ENCODE results near the gene CA5A.
"Not testable (repeated sequence)": the region's sequence is repeated elsewhere in the genome, so short reads cannot be mapped to it uniquely, and the experiment has no call there.

CA5A gene

DNA sequence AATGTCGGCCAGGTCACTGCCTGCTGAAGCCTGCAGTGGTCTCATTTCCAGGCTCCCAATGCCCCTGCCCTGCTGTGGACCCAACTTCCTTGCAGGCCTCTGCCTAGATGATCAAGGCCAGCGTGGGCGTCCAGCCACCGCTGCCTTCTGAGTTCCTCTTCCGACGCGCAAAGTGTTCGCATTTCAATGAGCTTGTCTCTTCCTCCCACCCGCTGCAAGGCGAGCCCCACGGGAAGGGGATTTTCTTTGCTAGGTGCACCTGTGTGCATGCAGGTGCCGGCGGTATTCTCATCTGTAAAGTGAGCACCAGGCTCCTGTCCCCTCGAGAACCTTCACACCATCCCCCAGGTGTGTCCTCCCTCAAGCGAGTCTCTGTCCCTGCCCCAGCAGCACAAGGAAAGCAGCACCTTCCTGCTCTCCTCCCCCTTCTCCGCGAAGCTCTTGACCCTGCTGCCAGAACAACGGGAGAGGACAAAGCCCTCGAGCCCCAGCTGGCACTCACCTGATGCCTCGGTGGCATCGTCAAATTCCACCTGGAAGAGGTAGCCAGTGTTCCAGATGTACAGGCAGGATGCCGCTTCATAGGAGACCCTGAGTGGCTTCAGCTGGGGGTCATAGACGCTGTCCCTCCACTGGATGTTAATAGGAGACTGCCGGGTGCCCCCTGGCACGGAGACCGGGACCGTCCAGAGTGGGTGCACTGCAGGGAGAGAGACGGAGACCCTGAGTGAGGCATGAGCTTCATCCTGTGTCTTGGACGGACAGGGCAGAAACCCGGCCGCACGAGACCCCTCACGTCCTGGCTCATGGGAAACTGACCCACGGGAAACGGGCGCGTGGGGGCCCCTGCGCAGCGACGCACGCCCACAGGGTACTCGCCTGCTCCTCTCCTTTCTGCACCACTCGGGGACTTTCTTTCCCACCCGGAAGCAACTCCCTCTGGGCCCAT is 9.8 kb downstream of the CA5A start:
- DNase-seq: peak in 2 of 56 donors; percentile 20 to 41

DNA sequence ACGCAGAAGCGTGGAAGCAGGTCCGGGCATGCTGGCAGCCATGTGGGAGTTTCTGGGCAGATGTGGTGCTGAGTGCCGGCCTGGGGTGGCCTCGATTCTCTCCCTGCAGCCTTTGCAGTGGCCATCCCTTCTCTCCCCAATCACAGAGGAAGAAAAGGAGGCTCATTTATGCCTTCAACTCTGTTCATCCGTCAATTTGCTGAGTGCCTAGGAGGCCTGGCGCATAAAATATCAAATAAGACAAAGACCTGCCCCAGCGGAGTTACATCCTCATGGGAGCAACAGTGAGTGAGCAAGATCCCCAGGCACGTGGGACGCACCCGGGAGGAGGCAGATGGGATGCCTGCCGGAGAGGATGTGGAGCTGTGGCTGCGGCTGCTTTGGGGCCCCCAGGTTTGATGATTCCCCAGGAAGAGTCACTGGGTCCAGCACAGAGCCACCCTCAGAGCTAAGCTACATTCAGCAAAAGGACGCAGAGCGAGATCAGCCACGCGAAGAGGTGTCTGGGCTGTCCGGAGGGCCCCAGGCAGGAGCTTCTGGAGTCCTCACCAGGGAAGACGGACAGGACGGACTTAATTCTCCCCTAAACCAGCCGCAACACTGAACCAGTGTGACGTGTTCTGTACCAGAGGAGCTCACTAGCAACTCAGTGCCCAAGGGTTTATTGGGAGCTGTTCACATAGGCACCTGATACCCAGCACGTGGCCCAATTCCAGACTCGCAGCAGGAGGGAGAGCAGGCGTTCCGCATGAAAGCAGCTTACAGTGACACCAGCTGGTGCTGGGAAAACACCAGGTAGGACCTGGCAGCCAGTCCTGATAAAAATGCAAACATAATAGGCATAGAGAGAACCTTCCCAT is 11.3 kb downstream of the CA5A start:
- DNase-seq: peak in 1 of 56 donors; percentile 45

DNA sequence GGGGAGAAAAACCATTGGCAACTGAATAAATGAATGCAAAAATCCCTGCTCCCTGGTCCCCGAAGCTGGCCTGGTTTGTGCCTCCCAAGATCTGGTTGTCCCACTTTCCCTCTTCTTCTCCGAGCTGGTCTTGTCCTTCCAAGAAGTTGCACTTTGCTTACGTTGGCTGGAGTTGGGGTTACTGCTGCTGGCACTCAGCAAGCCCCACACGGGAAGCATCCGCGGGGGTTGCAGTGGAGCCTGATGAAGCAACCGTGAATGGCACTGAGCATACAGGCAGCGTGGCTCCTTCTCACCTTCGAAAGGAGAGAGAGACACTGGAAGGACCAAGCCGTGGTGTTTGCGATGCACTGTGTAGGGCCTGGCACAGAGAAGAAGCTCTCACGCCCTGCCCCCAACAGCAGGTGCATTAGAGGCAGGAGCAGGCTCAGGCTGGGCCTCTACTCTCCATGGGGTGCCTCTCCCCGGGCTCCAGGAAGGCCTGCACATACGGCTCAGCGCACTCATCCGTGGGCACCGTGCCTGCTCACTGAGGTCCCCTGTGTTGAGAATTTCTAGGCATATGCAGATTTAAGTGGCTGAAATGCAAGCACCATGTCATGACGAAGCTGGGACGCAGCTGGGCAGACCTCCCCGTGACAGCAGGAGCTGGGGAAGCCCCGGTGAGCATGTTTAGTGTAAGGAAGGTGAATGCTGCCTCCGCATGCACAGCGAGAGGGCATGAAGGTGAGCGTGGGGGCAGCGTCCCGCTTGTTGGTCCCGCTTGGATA is 12.1 kb downstream of the CA5A start:
- DNase-seq: peak in 1 of 56 donors; percentile 17

DNA sequence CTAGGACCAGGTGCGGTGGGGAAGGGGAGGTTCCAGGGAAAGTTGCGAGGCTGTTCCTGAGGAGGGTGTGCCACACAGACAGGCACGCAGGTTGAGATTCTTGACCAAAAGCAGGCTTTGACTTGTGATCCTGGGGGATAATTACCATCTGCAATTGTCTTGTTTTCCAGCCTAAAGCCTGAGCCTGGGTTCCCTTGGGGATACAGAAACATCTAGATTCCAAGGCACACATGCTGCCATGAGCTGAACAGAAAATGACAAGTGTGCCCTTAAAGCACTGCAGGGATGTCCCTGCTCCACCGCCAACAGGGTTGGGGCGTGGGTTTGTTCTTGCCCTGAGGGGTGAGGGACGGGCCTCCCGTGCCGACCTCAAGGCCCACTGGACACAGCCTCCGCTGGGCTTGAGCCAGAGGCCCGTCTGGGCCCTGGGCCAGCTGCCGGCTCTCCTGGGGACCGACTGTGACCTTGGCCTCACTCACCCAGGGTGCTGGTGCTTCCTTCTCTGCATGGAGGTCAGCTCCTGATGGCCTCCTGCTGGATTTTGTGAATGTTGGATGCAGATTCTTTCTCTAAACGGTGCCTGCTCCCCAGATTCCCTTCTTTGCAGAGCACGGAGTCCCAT is 14.0 kb downstream of the CA5A start:
- DNase-seq: no peak

DNA sequence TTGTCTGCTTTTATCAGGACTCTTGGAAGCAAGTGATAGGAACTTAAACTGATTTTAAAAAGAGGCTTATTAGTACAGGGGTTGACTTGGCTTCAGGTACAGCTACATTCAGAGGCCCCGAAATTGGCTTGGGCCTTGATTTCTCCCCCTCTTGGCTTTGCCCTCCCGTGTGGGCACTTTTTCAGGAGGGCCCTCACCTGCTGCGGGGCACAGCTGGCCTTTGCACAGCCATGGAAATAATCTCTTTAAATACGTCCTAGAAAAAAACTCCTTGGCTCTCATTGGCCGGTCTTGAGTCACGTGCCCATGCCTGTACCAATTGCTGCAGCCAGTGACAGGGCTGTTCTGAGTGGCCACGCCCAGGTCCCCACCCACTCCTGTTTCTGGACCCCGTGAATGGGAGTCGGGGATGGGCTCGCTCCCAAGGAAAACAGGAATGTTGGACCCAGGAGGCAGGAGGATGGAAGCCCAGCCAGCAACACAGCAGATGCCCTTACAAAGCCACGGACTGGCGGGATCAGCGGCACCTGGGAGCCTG is 15.0 kb downstream of the CA5A start:
- DNase-seq: peak in 2 of 56 donors; percentile 18 to 22

DNA sequence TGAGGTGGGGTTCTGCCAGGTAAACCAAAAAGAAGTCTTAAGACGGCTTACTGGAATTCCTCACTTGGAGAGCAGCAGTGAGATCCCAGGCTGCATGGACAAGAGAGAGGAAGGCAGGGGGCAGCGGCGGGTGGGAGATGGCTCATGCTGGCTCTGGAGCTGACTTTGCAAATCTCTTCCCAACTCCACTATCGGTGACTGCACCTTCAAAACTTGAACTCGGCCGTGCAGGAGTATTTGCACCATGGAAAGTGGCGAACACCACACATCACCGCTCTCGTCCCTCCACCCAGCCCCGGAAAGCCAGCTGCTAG is 16.7 kb downstream of the CA5A start:
- DNase-seq: no peak

DNA sequence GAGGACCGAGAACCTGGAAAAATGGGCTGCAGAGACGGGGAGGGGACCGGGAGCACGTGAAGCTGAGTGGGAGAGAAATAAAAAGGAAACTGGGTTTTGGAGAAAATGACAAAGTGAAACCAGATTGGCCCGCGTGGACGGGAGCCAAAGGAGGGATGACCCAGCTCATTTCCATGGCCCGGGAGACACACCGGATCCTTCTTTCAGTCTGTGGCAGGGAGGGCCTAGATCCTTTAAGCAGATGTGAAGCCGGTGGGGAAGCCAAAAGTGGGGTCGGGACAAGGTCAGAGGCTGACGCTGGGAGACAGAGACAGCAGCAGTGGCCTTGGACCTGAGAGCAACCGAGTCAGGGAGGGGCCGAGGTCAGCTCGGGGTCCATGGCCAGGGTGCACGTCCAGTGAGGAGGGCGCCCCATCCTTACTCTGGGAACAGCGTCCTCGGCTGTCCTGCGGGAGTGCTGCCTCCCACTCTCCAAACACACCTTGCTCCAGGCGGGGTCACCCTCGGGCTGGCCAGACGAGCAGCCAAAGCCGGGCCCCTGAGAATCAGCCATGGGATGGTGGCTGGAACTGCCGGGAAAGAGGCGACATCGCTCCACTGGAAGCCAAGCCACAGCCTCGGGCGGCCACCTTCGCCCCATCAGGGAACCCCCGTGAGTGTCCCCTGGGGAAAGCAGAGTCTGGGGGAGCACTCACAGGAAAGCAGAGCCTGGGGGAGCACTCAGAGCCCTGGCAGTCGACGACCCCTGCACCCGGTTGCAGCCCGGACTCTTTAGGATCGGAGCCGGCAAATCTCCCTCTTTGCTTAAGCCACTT is 17.3 kb downstream of the CA5A start:
- peak in 3 of 56 donors; percentile 4 to 42 (median 27) for DNase-seq

DNA sequence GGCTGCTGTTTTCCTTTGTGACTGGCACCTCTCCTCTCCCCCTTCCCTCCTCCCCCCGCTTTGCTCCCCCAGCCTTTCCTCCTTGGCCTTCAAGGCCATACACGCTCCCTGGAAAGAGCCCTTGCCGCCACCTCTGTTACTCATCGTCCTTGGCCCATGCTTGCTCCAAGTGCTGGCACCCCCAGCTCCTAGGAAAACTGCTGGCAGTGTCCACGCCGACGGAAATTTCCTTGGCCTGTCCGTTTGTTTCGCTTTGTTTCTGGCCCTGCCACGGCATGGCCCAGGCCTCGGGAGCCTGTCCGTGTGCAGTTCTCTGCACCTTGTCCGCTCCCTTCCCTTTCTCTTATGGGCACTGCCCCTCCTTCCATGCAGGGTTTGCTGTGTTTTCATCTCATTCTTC is 18.0 kb downstream of the CA5A start:
- DNase-seq: peak in 27 of 56 donors; percentile 10 to 77 (median 30)

DNA sequence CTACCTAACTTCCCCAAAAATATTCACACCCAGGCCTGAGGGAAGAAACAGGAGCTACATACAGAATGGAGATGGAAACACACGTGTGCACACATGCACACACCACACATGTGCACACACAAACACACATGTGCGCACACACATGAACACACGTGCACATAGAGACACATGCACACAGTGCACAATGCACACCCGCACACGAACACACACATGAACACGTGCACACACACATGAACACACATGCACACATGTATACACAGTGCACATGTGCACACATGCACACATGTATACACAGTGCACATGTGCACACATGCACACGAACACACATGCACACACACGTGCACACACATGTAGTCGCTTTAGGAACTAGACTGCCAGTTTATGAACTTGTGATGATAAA is 18.8 kb downstream of the CA5A start:
- no peak for DNase-seq

DNA sequence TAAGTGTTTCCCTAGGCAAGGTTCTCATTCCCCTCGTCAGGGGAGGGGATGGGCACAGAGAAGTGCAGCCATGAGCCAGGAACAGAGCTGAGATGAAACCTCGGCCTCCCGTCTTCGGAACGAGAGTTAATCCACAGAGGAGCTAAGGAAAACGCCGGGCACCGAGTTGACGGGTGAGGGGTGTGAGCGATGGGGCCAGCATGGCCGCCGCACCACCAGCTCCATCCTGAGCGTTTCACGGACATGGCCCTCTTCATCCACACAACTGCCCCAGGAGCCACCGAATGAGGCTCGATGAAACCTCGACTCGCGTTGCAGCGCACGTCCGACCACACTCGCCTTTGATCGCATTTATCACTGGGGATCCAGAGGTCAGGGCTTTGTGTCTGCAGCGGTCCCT is 21.5 kb downstream of the CA5A start:
- no peak for DNase-seq

DNA sequence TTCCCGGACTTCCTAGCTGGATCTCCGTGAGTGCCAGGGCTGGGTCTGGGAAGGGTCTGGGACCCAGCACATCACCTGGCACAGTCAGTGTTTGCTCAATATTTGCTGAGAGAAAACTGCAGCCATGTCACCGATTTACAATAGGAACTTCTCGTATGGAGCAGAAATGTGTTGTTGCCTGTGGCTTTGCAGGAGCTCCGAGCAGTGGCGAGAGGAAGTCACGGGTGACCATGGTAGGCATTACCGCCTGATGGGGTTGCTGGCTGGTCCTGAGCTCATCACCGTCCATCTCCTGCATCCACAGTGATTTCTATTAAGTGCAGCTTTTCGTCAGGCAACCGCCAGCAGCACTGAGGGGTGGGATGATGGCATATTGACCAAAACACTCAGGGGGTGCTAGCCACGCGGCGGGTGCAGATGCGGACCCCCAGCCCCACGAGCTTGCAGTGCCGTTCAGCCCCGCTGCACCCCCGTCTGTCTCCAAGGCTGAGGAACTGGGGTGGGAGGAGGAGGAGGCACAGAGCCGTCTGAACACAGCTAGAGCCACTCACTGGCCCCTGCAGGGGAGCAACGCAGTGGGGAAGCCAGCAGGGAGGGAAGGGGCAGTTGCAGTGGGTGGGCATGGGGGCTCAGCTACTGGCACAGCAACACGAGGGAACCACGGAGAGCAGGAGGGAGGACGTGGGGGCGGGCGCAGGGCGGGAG is 22.2 kb downstream of the CA5A start:
- peak in 1 of 56 donors; percentile 9 for DNase-seq

DNA sequence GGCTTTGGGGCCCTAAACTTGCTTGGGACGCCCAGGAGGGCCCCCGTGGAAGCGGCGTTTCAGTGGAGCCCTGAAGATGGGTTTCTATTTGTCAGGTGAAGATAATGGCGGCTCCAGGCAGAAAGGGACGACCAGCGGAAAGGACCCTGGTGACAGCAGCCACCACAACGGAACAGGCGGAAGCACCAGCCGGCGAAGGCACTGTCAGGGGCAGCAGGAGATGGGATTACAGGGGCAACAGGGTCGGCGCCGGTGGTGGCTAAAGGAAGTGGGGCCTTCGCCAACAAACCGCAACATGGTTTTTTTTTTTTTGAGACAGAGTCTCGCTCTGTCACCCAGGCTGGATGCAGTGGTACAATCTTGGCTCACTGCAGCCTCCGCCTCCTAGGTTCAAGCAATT is 23.6 kb downstream of the CA5A start:
- DNase-seq: not testable (repeated sequence)

DNA sequence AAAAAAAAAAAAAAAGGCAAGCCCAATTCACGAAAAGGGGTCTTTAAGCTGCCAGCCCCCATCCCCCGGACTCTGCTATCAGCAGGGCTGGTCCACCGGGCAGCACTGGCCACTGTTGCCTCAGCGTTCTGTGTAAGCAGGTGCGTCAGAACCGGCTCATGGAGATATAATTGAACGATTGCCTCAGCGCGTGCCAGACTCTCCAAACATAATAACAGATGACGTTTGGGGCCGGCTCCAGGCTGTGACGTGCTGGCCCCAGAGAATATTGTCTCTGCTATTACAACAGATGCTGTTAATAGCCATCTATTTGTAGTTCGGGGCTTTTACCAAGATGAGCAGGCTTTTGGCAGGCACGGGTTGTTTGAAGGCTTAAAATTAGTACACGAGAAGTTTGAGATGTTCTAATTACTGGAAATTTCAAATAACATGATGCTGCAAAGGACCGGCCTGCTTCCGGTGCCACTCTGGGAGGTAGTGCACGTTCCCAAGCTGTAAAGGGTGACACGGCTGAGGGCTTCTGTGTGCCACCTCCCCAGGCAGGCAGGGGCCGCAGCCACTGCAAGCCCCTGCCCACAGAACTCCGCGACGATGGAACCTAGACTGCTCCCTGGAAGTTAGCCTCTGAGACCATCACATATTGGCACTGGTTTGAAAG is 25.1 kb downstream of the CA5A start:
- DNase-seq: peak in 15 of 56 donors; percentile 7 to 70 (median 31)

DNA sequence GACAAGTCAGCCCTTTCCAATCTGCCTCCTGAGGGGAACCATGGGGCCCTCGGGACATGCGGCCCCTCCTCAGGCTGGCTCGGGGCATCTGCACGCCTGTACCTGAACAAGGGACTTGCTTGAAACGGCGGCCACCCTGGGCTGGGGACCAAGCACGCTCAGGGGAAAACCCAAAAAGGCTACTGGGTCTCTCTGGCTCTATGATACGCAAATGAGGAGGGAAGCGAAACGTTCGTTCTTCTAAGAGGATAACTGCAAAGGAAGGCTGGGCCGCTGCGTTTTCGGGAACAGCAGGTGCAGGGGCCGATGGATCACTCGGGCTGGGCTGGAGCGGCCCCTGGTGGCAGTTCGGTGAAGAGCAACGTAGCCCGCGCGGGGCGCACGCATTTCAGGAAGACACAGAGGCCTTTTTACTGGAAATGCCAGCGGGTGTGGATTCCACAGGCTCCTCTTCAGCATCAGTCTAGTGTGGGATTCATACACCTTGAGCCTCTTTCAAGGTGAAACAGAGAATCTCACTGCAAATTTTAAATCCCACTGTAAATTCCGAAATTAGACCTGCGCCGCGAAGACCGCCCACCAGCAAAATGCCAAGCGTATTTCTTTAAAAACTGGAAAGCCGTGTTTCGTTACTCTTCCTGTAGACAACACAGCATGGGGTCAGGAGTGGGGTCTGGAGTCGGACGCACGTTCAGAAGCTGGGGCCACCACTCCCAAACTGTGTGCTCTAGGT is 27.0 kb downstream of the CA5A start:
- peak in 40 of 56 donors; percentile 5 to 80 (median 42) for DNase-seq

DNA sequence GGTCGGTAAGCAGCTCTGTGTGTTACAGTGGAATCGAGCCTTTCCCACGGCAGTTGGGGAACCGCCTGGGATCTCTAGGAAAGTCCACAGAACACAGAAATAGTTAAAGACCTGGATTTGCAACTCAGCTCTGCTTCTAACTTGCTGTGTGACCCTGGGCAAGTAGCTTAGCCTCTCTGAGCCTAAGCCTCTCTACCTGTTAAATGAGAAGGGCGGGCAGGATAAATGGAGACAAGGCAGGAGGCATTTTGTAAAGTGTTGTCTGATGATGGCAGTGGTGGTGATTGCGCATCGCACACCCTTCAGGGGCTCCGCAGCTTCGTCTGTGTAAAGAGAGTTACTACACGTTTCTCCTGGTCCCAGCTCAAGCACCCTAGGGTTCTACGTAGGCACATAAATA is 28.2 kb downstream of the CA5A start:
- not testable (repeated sequence) for DNase-seq

DNA sequence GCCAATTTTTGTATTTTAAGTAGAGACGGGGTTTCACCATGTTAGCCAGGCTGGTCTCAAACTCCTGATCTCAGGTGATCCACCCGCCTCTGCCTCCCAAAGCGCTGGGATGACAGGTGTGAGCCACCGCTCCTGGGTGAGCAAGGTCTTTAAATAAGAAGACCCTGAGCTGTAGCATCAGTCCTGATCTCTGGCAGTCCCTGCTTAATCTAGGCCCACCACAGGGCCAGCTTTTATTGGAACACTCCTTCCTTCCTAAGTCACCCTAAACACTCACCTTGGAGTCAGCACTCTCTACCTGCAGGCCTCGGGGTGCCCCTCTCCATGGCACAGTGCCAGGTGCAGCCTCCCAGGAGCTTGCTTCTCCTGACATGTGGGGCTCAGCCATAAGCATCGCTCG is 30.8 kb downstream of the CA5A start:
- not testable (repeated sequence) for DNase-seq

DNA sequence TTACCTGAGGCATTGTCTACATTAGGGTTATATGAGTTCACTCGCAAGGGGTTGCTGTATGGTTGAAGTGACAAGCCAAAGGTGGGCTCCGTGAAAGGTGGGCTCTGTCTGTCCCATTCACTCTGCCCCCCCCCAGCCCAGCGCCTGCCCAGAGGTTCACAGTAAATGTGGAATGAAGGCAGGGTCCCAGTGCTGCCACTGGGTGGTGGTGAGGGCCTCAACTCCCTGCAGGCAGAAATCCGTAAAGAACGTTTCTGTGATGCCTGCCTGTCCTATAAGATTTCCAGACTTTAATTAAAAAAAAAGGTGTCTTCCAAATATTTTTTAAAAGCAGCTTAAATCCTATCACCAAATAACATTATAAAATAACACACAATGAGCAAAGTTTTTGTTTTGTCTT is 31.4 kb downstream of the CA5A start:
- DNase-seq: not testable (repeated sequence)

DNA sequence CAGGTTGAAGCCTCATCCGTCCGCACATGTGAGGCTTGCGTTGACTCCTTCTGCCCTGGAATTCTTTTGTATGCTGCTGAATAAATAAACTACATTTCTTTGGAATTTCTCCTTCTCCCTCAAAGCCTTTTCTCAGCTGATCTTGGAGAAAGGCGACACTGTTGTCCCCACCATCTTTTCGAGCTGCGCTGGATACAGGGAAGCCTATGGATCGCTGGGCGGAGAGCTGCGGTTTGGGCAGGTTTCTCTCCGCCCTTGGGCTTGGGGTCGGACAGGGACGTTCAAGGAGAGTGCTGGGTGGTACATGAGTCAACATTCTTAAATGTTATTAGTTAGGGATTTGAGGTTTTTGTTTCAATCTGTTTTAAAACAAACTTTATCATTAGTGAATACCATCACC is 35.8 kb downstream of the CA5A start:
- DNase-seq: not testable (repeated sequence)

All from amygdala (tissue), 56 donors.